A549 (cell line): ENCODE measurements around the gene TAF1D. TPM values are rescaled to one million over a fixed set of nuclear protein-coding genes. Genes with fewer than 3 reads are reported as not detected.

Source experiments
- ATAC-seq, 2 experiments: fragments of 200-7000 bp in 1 of 2; fragments of >200 bp in 1 of 2; cut with Nextera tagmentation in 1 of 2; cut with Tn5 transposase in 1 of 2; 3 replicates each; pipeline versions ENCODE4 v1.8.0 to v1.9.1; 2018 to 2020; ENCODE audit warnings: mild to moderate bottlenecking in 1 of 2, moderate library complexity in 1 of 2
- CTCF ChIA-PET: fragments of 300-600 bp; sonication (Branson Sonifier 250); formaldehyde crosslinking; extraction: SDS; loops from one replicate; lab custom pipeline; 2021; ENCODE audit warnings: antibody characterized with exemption, inconsistent platforms; lab: Yijun Ruan, JAX
- POLR2A ChIA-PET: fragments of 350-600 bp; formaldehyde crosslinking; extraction: SDS; loops from one replicate; lab custom pipeline; 2021; ENCODE audit warnings: antibody characterized with exemption, inconsistent platforms; lab: Yijun Ruan, JAX
- DNase-seq, 2 experiments: peaks; one replicate each; pipeline versions ENCODE4 v3.0.0 to v3.0.0-alpha.2; 2011 to 2016; ENCODE audit warnings: low read depth in 1 of 2, low spot score in 1 of 2
- FAIRE-seq: peaks from 2 replicates; lab custom pipeline; 2011; peaks lifted over from hg19 to GRCh38; lab: Jason Lieb, UNC
- H3K27ac ChIP-seq, 2 experiments: fragments of >200 bp; sonication (Bioruptor Twin); formaldehyde crosslinking; 3 replicates each; pipeline ENCODE4 v1.5.1; 2016 to 2017
- H3K4me1 ChIP-seq: fragments of >200 bp; sonication (Bioruptor Twin); formaldehyde crosslinking; 3 replicates; pipeline ENCODE4 v1.6.1; 2016
- H3K4me2 ChIP-seq: fragments of >200 bp; sonication (Bioruptor Twin); formaldehyde crosslinking; 3 replicates; pipeline ENCODE4 v1.6.1; 2016
- H3K4me3 ChIP-seq: fragments of >200 bp; sonication (Bioruptor Twin); formaldehyde crosslinking; 3 replicates; pipeline ENCODE4 v1.5.1; 2016
- H3K9me3 ChIP-seq: fragments of >200 bp; sonication (Bioruptor Twin); formaldehyde crosslinking; 3 replicates; pipeline ENCODE4 v1.6.1; 2016
- CHD2 ChIP-seq: fragments of 150-350 bp; IDR thresholded peaks from 2 replicates; pipeline ENCODE4 v1.6.1; 2014; ENCODE audit warnings: low read length; ENCODE audit not compliant: partially characterized antibody
- EHF ChIP-seq: fragments of 250-450 bp; sonication (Bioruptor Pico); IDR thresholded peaks from 2 replicates; pipeline ENCODE4 v1.5.0; 2020; ENCODE audit warnings: mild to moderate bottlenecking
- EHMT2 ChIP-seq: fragments of 200-600 bp; sonication (generic); IDR thresholded peaks from 2 replicates; pipeline ENCODE4 v1.6.1; 2016; ENCODE audit warnings: antibody characterized with exemption, low read depth, mild to moderate bottlenecking, moderate library complexity
- FOSB ChIP-seq: fragments of 250-450 bp; sonication (Bioruptor Pico); IDR thresholded peaks from 2 replicates; pipeline ENCODE4 v1.5.0; 2020; ENCODE audit warnings: mild to moderate bottlenecking, moderate library complexity
- FOSL2 ChIP-seq, 2 experiments: fragments of 450-650 bp in 1 of 2; fragments of >200 bp in 1 of 2; sonication (Bioruptor Twin) in 1 of 2; formaldehyde crosslinking; IDR thresholded peaks; 2 replicates each; pipeline versions ENCODE4 v1.5.0 to v1.6.1; 2016 to 2020; ENCODE audit warnings: mild to moderate bottlenecking in 1 of 2, moderate library complexity in 1 of 2
- FOXS1 ChIP-seq: fragments of 250-450 bp; sonication (Bioruptor Pico); IDR thresholded peaks from 2 replicates; pipeline ENCODE4 v1.5.0; 2020; ENCODE audit warnings: mild to moderate bottlenecking, moderate library complexity
- HOXA7 ChIP-seq: fragments of 250-450 bp; sonication (Bioruptor Pico); IDR thresholded peaks from 2 replicates; pipeline ENCODE4 v1.5.0; 2020; ENCODE audit warnings: mild to moderate bottlenecking, moderate library complexity
- JUN ChIP-seq, 2 experiments: fragments of >200 bp; sonication (Bioruptor Twin); formaldehyde crosslinking; IDR thresholded peaks; 2 replicates in 1 of 2; 3 replicates in 1 of 2; pipeline ENCODE4 v1.6.1; 2016 to 2017
- MAFK ChIP-seq: fragments of 450-650 bp; IDR thresholded peaks from 2 replicates; pipeline ENCODE4 v1.6.1; 2014; ENCODE audit not compliant: partially characterized antibody
- MYC ChIP-seq: IDR thresholded peaks from 2 replicates; pipeline ENCODE4 v1.6.1; 2012; ENCODE audit warnings: mild to moderate bottlenecking, inconsistent platforms, low read length, improper control_type of control experiment, borderline replicate concordance
- NFE2L2 ChIP-seq: fragments of 150-350 bp; conservative IDR thresholded peaks from 2 replicates; pipeline ENCODE4 v1.6.1; 2014; ENCODE audit warnings: low read length
- RNF2 ChIP-seq: fragments of 200-600 bp; sonication (generic); IDR thresholded peaks from 2 replicates; pipeline ENCODE4 v1.6.1; 2016; ENCODE audit warnings: low read depth, mild to moderate bottlenecking, antibody characterized with exemption, moderate library complexity, borderline replicate concordance
- TFCP2L1 ChIP-seq: fragments of 250-450 bp; sonication (Bioruptor Pico); IDR thresholded peaks from 2 replicates; pipeline ENCODE4 v1.5.0; 2021; ENCODE audit warnings: mild to moderate bottlenecking
- WGBS: methylation state at CpG from one replicate; pipeline ENCODE4 v1.1.6; 2017; ENCODE audit errors: missing lambda C conversion rate; 5-methylcytosine and 5-hydroxymethylcytosine counted together
- polyA plus RNA-seq, 4 experiments: library from polyadenylated mRNA; depleted of rRNA in 3 of 4; stranded (reverse); fragments of >200 nt; fragmentation: RNase III in 1 of 4; extraction: RNeasy Plus Mini Kit Qiagen cat#74134 plus additional on column Dnase treatment in 1 of 4; gene quantifications; 2 replicates in 3 of 4; 3 replicates in 1 of 4; pipeline ENCODE4 v1.2.3, GENCODE V29; 2011 to 2017
- TF ChIP-seq, protein P1 (sequence below): fragments of 200-600 bp; sonication (generic); IDR thresholded peaks from 2 replicates; pipeline ENCODE4 v1.6.1; 2016; ENCODE audit warnings: antibody characterized with exemption, mild to moderate bottlenecking, moderate library complexity
- TF ChIP-seq, protein P2 (sequence below): fragments of 250-450 bp; sonication (Bioruptor Pico); IDR thresholded peaks from 2 replicates; pipeline ENCODE4 v1.5.0; 2020; ENCODE audit warnings: low read depth, mild to moderate bottlenecking, moderate library complexity
- TF ChIP-seq, protein P3 (sequence below): IDR thresholded peaks from 2 replicates; pipeline ENCODE4 v1.6.1; 2012

Gene TAF1D
- polyA plus RNA-seq, 2 of the 4 experiments (the other 2 are of a cell fraction), result 116 to 218 TPM

DNA sequence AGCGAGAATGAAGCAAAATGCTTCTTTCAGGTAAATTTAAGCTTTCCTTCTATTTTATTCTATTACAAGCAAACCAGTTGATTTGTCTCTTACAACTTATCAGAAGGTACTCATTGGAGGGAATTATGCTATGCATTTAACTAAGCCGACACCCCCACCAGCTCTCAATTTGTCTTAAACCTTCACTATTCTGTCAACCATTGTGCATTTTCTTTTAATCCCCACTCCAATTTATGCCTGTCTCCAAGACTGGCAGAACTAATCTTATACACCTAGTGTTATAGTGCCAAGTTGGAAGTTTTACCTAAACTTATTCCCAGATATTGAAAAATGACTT is 12.5 kb downstream of the TAF1D start:
- Histone ChIP-seq H3K4me1 (peaks cover 20% of the 10 kb centered on the region; the same call in 2 of the 3 replicates), H3K4me2 (no peak overlapping the region), H3K27ac (no peak overlapping the region), H3K4me3 (no peak overlapping the region), H3K9me3 (no peaks in the 10 kb centered on the region)
- no peak for TF ChIP-seq MAFK
- no peak for TF ChIP-seq FOSB (CRISPR knock-in tag)
- TF ChIP-seq TFCP2L1, result no peak
- TF ChIP-seq HOXA7, result no peak; the same call in none of the 2 replicates
- TF ChIP-seq, protein P1, sequence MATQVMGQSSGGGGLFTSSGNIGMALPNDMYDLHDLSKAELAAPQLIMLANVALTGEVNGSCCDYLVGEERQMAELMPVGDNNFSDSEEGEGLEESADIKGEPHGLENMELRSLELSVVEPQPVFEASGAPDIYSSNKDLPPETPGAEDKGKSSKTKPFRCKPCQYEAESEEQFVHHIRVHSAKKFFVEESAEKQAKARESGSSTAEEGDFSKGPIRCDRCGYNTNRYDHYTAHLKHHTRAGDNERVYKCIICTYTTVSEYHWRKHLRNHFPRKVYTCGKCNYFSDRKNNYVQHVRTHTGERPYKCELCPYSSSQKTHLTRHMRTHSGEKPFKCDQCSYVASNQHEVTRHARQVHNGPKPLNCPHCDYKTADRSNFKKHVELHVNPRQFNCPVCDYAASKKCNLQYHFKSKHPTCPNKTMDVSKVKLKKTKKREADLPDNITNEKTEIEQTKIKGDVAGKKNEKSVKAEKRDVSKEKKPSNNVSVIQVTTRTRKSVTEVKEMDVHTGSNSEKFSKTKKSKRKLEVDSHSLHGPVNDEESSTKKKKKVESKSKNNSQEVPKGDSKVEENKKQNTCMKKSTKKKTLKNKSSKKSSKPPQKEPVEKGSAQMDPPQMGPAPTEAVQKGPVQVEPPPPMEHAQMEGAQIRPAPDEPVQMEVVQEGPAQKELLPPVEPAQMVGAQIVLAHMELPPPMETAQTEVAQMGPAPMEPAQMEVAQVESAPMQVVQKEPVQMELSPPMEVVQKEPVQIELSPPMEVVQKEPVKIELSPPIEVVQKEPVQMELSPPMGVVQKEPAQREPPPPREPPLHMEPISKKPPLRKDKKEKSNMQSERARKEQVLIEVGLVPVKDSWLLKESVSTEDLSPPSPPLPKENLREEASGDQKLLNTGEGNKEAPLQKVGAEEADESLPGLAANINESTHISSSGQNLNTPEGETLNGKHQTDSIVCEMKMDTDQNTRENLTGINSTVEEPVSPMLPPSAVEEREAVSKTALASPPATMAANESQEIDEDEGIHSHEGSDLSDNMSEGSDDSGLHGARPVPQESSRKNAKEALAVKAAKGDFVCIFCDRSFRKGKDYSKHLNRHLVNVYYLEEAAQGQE, result peak; percentile 14; the same call in 1 of the 2 replicates
- TF ChIP-seq MYC, result no peak
- no peak for TF ChIP-seq CHD2
- TF ChIP-seq, protein P2, sequence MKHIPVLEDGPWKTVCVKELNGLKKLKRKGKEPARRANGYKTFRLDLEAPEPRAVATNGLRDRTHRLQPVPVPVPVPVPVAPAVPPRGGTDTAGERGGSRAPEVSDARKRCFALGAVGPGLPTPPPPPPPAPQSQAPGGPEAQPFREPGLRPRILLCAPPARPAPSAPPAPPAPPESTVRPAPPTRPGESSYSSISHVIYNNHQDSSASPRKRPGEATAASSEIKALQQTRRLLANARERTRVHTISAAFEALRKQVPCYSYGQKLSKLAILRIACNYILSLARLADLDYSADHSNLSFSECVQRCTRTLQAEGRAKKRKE (CRISPR knock-in tag), result no peak
- no peak for TF ChIP-seq NFE2L2
- no peak for TF ChIP-seq RNF2
- TF ChIP-seq EHF (CRISPR knock-in tag), result 0 out of 2 replicates have a peak, but pooled peaks have one; percentile 10
- no peak for TF ChIP-seq FOSL2 (IDR thresholded peaks at IDR 0.05)
- no peak for TF ChIP-seq FOSL2 (CRISPR knock-in tag; IDR thresholded peaks at IDR 0.05)
- no peak for TF ChIP-seq FOXS1
- no peak for TF ChIP-seq EHMT2
- 90% methylated on average over 2 of the region's 2 CpGs for WGBS
- CTCF ChIA-PET, result interaction anchor here (0.6 kb wide), 2 partner anchors 42 to 56 kb away, joined by 3 to 4 read pairs; partner anchors contain the start of gene MED17
- FAIRE-seq, result no peak
- POLR2A ChIA-PET, result interaction anchor here (2.5 kb wide), 1 partner anchor 13 kb away, joined by 13 read pairs; the partner anchor contains the start of genes C11orf54 and TAF1D
- peak in 1 of 2 experiments; percentile 7; a peak in 3 of 6 replicates for ATAC-seq
- DNase-seq, result no peak

DNA sequence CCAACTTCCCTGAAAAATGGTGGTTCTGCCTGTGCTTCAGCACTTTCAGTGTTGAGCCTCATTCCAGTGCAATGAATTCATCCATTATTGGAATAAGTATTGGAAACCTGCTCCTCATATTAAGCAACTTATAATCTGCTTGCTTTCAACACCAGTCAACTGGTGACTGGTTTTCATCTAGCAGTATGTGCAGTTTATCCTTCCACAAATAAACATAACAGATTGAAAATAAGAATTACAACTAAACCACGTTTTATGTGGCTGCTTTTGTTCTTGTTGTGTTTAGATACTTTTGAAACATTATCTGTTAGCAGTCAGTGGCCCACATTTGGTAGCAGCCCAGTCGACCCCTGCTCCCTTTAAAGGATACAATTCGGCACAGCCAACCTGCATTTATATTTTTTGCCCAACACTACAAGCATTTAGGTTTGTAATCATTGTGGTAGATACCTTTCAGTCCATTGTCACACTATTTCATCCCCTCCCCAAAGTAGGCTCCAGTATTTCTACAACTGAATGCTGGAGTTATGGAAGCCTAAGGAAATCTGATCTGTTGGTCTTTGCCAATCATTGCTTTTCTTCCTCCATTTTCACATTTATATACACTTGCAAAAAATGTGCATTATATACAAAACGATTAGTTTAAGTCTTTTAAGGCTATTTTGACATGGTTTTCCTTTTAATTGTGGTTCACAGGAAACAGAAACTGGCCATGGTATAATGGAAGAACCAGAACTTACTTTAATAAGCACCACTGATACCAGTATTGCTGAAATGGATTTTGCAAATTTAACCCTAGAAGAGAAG is 13.1 kb downstream of the TAF1D start:
- FAIRE-seq, result no peak
- POLR2A ChIA-PET, result interaction anchor here (2.5 kb wide), 1 partner anchor 14 kb away, joined by 13 read pairs; the partner anchor contains the start of genes C11orf54 and TAF1D
- H3K4me2 ChIP-seq, result no peak overlapping the region
- H3K4me1 ChIP-seq, result peaks cover 14% of the 10 kb centered on the region; the same call in 1 of the 3 replicates
- ATAC-seq, result peak; percentile 23 to 45; a peak in 4 of 6 replicates
- 36% methylated on average over 4 of the region's 4 CpGs for WGBS
- H3K27ac ChIP-seq, result no peak overlapping the region
- TF ChIP-seq JUN (IDR thresholded peaks at IDR 0.05) (peak in 1 of 2 experiments; percentile 42; a peak in 2 of 5 replicates), HOXA7 (peak; percentile 51; the same call in 1 of the 2 replicates)
- TF ChIP-seq, protein P3, sequence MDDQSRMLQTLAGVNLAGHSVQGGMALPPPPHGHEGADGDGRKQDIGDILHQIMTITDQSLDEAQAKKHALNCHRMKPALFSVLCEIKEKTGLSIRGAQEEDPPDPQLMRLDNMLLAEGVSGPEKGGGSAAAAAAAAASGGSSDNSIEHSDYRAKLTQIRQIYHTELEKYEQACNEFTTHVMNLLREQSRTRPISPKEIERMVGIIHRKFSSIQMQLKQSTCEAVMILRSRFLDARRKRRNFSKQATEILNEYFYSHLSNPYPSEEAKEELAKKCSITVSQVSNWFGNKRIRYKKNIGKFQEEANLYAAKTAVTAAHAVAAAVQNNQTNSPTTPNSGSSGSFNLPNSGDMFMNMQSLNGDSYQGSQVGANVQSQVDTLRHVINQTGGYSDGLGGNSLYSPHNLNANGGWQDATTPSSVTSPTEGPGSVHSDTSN, result 0 out of 2 replicates have a peak, but pooled peaks have one; percentile 28
- TF ChIP-seq, protein P2 (CRISPR knock-in tag), result no peak
- DNase-seq, result no peak
- no peak overlapping the region for H3K4me3 ChIP-seq
- CTCF ChIA-PET, result interaction anchor here (0.6 kb wide), 1 partner anchor 42 kb away, joined by 4 read pairs; no protein-coding TSS in a partner anchor
- H3K9me3 ChIP-seq, result no peaks in the 10 kb centered on the region
